GM18498 (cell line): Measurements from ENCODE around the gene MBTPS1.
"Not testable (repeated sequence)": the region's sequence is repeated elsewhere in the genome, so short reads cannot be mapped to it uniquely, and the experiment has no call there.

Experiments
- ATAC-seq: cut with Tn5 transposase; IDR thresholded peaks from one replicate; pipeline ENCODE4 v1.9.1; 2021; ENCODE audit warnings: mild to moderate bottlenecking, moderate library complexity; ENCODE audit not compliant: unreplicated experiment

MBTPS1 gene

GRCh38 chr16:84137769-84138357, 21.1 kb upstream of the MBTPS1 start:
- ATAC-seq: no peak

GRCh38 chr16:84137287-84137686, 20.5 kb upstream of the MBTPS1 start:
- no peak for ATAC-seq

GRCh38 chr16:84136331-84137125, 19.8 kb upstream of the MBTPS1 start:
- ATAC-seq: no peak

- ATAC-seq: no peak
Measured at GRCh38 chr16:84132527-84133285, 16.0 kb upstream of the MBTPS1 start.

GRCh38 chr16:84131117-84131516, 14.4 kb upstream of the MBTPS1 start:
- ATAC-seq: no peak

GRCh38 chr16:84124257-84125073, 7.7 kb upstream of the MBTPS1 start:
- ATAC-seq: no peak

- ATAC-seq: no peak
Measured at GRCh38 chr16:84121007-84121406, 4.3 kb upstream of the MBTPS1 start.

- ATAC-seq: no peak
Measured at GRCh38 chr16:84120023-84120422, 3.3 kb upstream of the MBTPS1 start.

- ATAC-seq: no peak
Measured at GRCh38 chr16:84119368-84119767, 2.6 kb upstream of the MBTPS1 start.

- not testable (repeated sequence) for ATAC-seq
Measured at GRCh38 chr16:84118315-84118714, 1.6 kb upstream of the MBTPS1 start.

GRCh38 chr16:84117494-84117843, 727 bp upstream of the MBTPS1 start:
- ATAC-seq: peak; percentile 2

- peak; percentile 31 for ATAC-seq
Measured at GRCh38 chr16:84115919-84116719, 623 bp downstream of the MBTPS1 start.

- ATAC-seq: not testable (repeated sequence)
Measured at GRCh38 chr16:84111949-84112348, 4.8 kb downstream of the MBTPS1 start.

- ATAC-seq: no peak
Measured at GRCh38 chr16:84111525-84111924, 5.2 kb downstream of the MBTPS1 start.

GRCh38 chr16:84110527-84110926, 6.2 kb downstream of the MBTPS1 start:
- ATAC-seq: peak; percentile 43

- peak; percentile 47 for ATAC-seq
Measured at GRCh38 chr16:84109598-84110335, 7.0 kb downstream of the MBTPS1 start.

GRCh38 chr16:84107921-84108320, 8.8 kb downstream of the MBTPS1 start:
- no peak for ATAC-seq

GRCh38 chr16:84105948-84106740, 10.6 kb downstream of the MBTPS1 start:
- no peak for ATAC-seq
